GM18909 (cell line): ENCODE measurements around the gene CD177.
"Not testable (repeated sequence)": the region's sequence is repeated elsewhere in the genome, so short reads cannot be mapped to it uniquely, and the experiment has no call there.

ENCODE experiments used
- ATAC-seq: cut with Tn5 transposase; IDR thresholded peaks from one replicate; pipeline ENCODE4 v1.9.1; 2021; ENCODE audit warnings: mild to moderate bottlenecking; ENCODE audit not compliant: unreplicated experiment, poor library complexity

Gene CD177

DNA sequence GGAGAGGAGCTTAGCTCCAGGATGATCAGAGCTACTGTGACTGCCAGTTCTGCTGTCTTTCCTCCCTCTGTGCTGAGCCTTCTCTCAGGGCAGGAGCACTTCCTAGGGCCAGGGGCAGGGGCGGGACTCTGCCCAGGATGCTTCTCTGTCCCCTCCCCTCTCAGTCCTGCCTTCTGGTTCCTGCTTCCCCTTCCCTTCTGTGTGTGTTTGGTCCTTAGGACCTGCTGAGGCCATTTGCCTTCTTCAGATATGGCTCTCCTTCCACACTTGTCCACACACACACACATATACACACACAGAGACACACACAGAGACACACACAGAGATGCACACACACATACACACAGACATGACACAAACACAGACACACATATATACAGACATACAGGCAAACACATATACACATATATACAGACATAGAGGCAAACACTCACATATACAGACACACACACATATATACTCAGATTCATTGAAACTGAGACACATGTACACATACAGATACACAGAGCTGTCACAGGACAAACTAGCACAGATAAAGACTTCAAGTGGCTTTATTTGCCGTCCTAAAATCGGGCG is 22.0 kb upstream of the CD177 start:
- ATAC-seq: no peak

DNA sequence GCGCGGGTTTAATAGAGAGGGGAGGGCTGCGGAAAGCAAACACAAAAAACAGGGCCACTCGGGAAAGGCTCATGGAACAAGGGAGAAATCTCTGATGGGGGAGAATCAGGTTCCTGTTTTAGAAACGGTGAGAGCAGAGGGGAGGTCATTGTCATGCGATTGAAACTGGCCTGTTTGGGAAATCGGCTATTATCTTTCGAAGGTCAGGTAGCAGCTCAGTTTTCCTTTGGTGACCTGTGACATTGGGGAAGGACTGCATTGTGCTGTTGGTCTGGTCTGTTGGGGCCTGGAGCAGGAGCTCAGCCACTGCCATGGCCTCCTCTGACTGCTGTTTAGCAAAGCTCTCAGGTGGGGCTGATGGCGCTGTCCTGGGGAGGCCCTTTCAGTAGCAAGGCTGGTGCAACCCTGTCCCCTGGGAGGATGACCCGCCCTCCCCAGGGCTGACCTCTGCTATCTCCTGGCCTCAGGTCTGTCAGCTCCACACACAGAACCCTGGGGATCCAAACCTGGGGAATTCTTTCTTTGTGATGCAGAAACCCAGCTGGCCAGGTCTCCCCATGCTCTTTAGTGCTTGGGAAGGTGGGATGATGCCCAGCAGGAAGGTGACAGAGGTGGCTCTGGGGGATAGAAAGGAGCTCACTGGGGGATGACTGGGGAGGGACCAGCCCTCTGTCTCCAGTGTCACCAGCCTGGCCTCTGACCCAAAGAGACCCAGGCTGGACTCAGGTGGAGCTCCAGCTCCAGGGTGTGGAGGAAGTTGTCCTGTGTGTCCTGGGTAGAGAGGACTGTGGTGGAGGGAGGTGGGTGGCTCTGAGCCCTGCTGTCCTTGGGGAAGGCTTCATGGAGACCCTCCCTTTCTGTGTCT is 21.2 kb upstream of the CD177 start:
- no peak for ATAC-seq

DNA sequence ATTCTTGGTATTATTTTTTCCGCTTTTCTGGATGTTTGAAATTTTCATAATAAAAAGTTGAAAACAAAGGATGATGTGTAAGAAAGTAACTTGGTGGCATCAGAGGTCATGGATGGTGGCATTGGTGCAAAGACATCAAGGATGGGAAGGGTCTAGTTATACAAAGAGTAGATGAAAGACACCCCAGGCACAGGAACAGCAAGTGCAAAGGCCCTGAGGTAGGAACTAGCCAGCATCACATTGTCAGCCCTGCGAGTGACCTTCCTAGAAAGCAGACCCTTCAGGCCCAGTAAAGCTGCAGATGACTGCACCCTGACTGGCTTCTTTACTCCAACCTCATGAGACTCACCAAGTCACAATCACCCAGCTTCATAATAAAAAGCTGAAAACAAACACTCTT is 17.0 kb upstream of the CD177 start:
- not testable (repeated sequence) for ATAC-seq

DNA sequence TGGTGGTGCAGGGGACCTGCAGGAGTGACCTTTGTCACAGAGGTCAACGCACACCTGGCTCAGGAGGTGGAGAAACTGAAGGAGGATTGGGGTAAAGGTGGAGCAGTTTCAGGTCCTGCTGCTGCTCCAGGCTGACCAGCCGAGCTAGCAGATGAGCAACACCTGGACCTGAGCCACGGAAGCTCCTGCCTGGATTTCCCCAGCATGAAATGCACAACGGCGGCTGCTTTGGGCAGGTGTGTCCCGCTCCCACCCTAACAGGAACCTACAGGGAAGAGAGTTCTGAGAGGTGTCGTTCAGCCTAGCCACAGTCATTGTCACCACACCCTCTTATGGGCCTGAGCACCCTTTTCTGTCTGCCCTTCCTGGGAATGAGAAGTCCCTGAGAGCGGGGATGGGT is 15.7 kb upstream of the CD177 start:
- no peak for ATAC-seq

DNA sequence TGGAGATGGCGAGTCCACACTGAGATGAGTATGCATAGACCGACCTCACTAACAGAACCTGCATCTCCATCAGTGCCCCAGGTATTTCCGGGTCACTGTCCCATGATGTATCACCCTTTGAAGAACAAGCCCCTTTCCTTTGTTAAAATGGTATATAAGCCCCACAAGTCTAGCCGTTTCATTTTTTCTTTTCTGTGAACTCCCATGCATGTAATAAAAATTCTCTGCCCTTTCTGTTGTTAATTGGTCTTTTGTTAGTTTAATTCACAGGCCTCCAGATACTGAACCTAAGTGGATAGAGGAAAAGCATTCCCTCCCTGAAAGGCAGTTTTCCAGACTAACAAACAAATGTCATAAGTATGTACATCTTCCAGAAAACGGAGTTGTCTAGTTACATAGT is 15.0 kb upstream of the CD177 start:
- ATAC-seq: no peak

DNA sequence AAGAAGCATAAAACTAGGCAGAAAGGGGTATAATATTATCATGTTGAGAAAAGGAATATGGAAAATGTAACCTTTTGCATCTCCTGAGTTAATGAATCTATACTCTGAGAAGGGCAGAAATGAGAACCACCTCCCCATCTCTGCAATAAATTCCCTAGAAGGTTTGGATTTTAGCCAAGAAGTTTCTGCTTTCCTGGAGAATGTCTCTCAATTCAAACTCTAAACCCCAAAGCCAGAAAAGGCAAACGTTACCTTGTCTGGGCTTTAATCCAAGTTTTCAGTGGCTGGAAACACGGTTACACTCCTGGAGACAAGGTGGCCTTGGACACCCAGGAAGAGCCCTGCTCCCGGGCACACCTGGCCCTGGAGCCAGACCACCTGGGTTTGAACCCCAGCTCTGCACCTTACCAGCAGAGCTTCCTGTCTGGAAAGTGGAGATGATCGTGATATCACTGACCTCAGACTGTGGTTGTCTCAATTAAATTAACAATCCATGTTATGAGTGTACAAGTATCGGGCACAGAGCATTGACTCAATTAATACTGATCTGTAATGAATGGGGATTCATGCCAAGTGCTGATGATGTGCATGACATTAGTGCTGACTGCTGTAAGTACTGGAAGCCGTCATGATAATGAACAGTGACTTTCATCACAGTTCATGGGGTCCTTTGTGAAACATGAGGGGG is 14.1 kb upstream of the CD177 start:
- not testable (repeated sequence) for ATAC-seq

DNA sequence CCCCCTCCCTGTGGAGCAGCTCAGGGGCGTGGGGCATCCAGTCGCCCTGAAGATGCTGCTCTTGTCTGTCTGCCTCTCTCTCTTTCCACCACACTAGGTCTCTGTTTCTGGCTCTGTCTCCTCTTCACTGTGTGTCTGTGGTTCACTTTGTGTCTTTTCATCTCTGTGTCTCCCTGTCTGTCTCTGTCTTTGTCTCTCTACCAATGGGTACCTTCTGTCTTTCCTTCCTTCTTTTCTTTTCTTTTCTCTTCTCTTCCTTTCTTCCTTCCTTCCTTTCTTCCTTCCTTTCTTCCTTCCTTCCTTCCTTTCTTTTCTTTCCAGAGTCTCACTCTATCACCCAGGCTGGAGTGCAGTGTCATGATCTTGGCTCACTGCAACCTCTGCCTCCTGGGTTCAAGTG is 13.4 kb upstream of the CD177 start:
- not testable (repeated sequence) for ATAC-seq

DNA sequence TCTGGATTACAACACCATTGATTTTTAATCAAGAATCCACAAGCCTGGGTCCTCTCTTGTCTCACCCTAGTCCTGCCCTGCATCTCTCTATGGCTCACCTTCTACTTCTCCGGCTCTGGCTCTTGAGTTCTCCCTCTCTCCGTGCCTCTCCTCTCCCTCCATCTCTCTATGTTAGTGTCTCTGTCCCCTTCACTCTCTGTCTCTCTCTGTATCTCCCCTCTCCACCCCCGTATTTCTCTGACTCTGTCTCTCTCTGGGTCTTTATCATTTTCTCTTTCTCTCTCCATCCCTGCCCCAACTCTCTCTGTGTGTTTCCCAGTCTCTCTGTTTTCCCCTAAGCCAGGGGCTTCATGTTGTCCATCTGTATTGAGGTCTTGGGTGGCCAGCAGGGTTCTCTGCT is 12.4 kb upstream of the CD177 start:
- not testable (repeated sequence) for ATAC-seq

DNA sequence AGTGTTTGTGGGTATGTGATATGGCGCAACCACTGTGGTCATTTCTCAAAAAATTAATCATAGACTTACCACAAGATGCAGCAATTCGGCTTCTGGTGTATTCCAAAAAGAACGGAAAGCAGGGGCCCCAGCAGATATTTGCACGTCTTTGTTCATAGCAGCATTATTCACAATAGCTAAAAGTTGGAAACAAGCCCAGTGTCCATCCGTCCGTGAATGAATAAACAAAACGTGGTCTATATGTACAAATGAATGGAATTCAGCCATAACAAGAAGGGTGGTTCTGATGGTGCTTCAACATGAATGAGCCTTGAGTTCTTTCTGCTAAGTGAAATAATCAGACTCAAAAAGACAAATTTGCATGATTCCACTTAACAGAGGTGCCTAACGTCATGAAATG is 11.4 kb upstream of the CD177 start:
- not testable (repeated sequence) for ATAC-seq

DNA sequence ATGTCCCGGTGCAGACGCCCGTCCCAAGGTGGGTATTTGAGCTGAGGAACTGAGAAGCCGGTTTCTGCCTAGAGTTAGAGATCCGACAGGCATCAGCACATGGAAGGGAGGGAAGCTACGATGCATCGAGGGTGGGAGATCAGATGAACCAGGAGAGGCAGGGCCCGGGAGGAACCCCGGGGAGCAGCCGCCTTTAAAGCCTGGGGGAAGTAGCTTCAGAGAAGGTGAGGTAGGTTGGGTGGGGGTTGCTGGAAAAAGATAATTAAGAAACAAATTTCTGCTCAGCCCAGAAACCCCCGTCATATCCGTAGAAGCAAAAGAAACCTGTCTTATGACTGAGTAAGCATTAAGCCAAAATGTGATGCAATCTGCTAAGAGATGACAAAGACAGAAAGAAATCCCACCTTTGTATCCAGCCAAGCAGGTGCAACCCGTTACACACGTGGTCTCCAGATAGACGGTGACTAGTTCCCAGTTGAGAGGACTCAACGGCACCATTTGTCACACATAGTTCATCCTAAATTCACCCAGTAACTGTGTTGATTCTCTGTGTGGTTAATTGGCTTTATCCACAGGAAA is 9.1 kb upstream of the CD177 start:
- ATAC-seq: not testable (repeated sequence)

DNA sequence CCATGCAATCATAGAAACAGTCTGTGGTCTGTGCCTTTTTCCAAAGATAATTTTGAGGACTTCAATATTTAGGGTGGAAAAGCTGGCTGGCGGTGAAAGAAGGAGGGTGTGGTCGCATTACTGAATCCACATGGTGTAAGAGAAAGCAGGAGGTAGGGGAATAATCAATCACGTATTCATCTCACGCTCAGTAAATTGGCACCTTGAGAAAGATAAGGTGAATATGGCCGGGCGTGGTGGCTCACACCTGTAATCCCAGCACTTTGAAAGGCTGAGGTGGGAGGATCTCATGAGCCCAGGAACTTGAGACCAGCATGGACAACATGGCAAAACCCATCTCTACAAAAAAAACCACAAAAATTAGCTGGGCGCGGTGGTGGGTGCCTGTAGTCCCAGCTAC is 3.7 kb upstream of the CD177 start:
- ATAC-seq: not testable (repeated sequence)

DNA sequence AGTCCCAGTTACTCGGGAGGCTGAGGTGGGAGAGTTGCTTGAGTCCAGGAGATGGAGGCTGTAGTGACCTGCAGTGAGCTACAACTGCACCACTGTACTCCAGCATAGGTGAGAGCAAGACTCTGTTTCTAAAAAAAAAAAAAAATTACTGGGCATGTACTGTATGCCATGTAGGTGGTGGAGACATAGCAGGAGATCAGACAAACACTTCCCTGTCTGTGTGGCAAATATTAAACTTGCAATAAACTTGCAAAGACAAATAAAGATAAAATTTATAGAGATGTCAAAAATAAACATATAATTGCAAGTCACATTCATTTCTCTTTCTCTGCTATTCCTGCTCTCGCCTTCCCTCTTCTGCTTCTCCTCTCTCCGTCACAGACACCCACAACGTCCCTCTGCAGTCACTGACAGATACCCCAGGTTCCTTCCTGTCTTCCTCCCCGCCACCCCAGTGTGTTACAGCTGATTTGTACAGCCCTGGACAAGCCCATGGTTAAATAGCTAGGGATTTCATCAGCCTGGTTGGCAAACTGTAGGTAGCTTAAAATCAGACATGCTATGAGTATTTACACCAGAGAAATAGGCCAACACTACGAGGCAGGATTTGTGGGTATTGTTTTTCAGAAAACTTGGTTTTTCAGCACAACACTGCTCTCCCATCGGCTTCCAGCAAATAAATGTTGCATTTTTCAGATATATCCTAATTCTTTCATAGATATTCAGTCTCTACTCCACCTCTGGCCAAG is 1.3 kb upstream of the CD177 start:
- no peak for ATAC-seq

DNA sequence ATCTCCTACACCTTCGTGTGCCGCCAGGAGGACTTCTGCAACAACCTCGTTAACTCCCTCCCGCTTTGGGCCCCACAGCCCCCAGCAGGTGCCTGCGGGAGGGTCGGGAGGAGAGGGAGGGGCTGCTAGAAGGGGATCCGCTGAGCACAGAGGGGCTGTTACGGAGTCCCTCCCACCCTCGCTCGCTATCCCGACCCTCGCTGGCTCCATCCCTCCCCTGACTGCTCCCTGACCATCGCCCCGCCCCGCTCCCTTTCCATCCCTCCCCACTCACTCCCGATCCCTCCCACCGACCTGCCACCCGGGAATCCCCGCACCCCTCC is 780 bp downstream of the CD177 start:
- ATAC-seq: no peak

DNA sequence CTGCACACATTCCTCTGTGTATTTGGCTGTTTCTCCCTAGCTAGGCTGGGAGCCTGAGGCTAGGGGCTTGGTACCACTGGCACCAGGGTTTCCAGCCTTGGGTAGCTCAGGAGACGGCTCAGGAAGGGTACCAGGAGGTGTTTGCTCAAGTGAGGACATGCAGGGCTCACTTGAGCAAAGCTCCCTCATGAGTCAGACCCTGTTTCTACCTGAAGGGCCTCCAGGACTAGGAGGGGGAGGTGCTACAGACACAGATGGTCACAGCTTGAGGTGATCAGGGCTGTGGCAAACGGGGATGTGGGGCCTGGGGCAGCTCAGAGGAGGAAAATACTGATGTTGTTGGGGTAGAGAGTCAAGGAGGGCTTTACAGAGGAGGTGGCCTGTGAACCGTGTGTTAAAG is 3.3 kb downstream of the CD177 start:
- not testable (repeated sequence) for ATAC-seq

DNA sequence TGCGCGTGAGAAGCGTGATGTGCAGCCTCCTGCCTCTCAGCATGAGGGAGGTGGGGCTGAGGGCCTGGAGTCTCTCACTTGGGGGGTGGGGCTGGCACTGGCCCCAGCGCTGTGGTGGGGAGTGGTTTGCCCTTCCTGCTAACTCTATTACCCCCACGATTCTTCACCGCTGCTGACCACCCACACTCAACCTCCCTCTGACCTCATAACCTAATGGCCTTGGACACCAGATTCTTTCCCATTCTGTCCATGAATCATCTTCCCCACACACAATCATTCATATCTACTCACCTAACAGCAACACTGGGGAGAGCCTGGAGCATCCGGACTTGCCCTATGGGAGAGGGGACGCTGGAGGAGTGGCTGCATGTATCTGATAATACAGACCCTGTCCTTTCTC is 8.7 kb downstream of the CD177 start:
- no peak for ATAC-seq

DNA sequence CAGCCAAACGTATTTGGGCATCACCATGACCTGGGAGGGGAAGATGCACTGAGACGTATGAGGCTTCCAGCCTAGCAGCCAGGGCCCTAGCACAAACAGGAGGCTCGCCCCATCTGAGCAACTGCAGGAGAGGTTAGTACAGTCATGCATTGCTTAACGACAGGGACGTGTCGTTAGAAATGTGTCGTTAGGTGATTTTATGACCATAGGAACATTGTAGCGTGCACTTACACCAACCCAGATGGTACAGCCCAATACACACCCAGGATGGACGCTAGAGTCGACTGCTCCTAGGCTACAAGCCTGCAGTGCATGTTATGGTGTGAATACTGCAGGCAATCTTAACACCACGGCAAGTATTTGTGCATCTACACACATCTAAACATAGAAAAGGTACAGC is 9.3 kb downstream of the CD177 start:
- no peak for ATAC-seq

DNA sequence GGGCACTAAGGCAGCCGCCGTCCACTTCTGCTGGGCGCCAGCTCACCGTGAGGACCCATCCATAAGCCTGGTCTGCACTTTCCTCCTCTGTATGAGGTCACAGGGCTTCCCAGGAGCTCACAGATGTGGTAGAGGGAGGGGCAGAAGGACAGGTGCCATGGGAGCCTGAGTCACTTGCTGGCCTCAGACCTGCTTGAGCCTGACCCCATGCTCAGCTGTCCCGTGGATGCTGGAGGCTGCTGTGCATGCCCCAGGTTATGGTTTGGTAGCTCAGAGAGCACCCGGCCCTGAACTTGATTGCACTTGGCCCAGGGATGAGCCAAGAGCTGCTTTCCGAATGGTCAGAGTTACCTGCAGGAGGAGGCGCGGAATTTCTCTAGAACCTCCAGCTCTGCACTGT is 12.2 kb downstream of the CD177 start:
- ATAC-seq: not testable (repeated sequence)

DNA sequence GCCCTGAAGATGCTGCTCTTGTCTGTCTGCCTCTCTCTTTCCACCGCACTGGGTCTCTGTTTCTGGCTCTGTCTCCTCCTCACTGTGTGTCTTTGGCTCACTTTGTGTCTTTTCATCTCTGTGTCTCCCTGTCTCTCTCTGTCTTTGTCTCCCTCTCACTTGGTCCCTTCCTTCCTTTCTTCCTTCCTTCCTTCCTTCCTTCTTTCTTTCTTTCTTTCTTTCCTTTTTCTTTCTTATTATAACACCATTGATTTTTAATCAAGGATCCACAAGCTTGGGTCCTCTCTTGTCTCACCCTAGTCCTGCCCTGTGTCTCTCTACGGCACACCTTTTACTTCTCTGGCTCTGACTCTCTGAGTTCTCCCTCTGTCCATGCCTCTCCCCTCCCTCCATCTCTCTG is 14.3 kb downstream of the CD177 start:
- ATAC-seq: no peak

DNA sequence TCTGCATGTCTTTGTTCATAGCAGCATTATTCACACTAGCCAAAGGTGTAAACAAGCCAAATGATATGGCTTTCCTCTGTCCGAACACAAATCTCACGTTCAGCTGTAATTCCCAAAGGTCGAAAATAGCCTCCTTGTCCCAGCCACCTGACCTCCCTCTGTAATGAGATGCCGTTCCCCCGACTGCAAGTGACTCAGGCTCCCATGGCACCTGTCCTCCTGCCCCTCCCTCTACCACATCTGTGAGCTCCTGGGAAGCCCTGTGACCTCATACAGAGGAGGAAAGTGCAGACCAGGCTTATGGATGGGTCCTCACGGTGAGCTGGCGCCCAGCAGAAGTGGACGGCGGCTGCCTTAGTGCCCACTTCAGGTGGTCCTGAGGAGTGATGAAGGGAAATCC is 15.4 kb downstream of the CD177 start:
- ATAC-seq: not testable (repeated sequence)

DNA sequence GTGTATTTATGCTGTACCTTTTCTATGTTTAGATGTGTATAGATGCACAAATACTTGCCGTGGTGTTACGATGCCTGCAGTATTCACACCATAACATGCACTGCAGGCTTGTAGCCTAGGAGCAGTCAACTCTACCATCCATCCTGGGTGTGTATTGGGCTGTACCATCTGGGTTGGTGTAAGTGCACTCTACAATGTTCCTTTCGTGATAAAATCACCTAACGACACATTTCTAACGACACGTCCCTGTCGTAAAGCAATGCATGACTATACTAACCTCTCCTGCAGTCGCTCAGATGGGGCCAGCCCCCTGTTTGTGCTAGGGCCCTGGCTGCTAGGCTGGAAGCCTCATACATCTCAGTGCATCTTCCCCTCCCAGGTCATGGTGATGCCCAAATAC is 18.4 kb downstream of the CD177 start:
- ATAC-seq: no peak

DNA sequence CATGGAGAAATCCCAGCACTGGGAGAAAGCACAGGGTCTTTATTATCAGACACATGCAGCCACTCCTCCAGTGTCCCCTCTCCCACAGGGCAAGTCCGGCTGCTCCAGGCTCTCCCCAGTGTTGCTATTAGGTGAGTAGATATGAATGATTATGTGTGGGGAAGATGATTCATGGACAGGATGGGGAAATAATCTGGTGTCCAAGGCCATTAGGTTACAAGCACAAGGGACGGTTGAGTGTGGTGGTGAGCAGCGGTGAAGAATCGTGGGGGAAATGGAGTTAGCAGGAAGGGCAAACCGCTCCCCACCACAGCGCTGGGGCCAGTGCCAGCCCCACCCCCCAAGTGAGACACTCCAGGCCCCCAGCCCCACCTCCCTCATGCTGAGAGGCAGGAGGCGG is 19.0 kb downstream of the CD177 start:
- ATAC-seq: no peak
